ENCODE results near the gene GALNT15. TPM values are rescaled to one million over a fixed set of nuclear protein-coding genes. Genes with fewer than 3 reads are reported as not detected.

The GALNT15 gene
- polyA plus RNA-seq, 1 of the 3 experiments (the other 2 are of a cell fraction) = 4.7 TPM

DNA sequence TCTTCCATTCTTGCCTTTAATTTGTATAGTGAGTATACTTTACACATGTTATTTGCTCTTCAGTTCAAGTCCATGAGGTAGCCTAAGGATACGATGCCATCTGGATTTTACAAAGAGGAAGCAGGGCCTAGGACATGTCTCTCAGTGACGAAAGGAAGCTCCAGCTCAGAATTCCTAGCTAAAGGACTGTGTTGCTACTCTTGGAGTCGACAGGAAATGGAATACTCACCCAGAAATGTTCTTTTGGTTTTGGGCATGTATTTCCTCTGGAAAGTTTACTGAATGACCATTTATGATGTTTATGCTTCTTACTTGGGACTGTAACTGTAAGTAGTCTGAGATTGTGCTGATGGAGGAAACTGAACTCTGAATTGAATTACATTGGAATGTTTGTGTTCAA lies 103.0 kb downstream of the GALNT15 start:
- Histone ChIP-seq H2AFZ (ENCODE audit: low read depth) (no peak overlapping the region), H3K4me1 (ENCODE audit: control insufficient read depth in 1 of 2, insufficient read depth in 2 of 2, low read depth in 1 of 2, low read length in 1 of 2) (no peaks in the 10 kb centered on the region), H3K27ac (ENCODE audit: low read depth in 2 of 2, low read length in 1 of 2) (peak overlapping the region in 1 of 2 experiments; percentile 36; a peak in 1 of 4 replicates), H3F3A (replicated peaks; ENCODE audit: insufficient read depth) (peaks cover 3% of the 10 kb centered on the region), H3K27me3 (ENCODE audit: insufficient read depth) (no peaks in the 10 kb centered on the region), H4K20me1 (ENCODE audit: insufficient read depth) (no peaks in the 10 kb centered on the region), H3K36me3 (replicated peaks in 1 of 2; ENCODE audit: control insufficient read depth in 1 of 2, insufficient read depth in 2 of 2, low read length in 1 of 2) (peaks cover 0 to 46% of the 10 kb centered on the region in 2 experiments), H3K4me2 (no peak overlapping the region), H3K79me2 (ENCODE audit: insufficient read depth) (no peaks in the 10 kb centered on the region), H3K9me3 (no peaks in the 10 kb centered on the region), H3K9ac (no peak overlapping the region), H3K4me3 (ENCODE audit: low read depth in 2 of 2, low read length in 1 of 2) (no peak overlapping the region), H3K9me2 (no peaks in the 10 kb centered on the region)
- POLR2A ChIA-PET = interaction anchor here (0.6 kb wide), 1 partner anchor 634 kb away, joined by 3 read pairs; no protein-coding TSS in a partner anchor
- WGBS (ENCODE audit: low lambda C conversion rate) = 92% methylated on average over 3 of the region's 3 CpGs
- CTCF ChIA-PET = interaction anchor here (1.3 to 2.8 kb wide), 2 partner anchors 9 to 13 kb away, joined by 9 to 20 read pairs; no protein-coding TSS in a partner anchor
- DNase-seq = no peak
- TF ChIP-seq, protein P1, sequence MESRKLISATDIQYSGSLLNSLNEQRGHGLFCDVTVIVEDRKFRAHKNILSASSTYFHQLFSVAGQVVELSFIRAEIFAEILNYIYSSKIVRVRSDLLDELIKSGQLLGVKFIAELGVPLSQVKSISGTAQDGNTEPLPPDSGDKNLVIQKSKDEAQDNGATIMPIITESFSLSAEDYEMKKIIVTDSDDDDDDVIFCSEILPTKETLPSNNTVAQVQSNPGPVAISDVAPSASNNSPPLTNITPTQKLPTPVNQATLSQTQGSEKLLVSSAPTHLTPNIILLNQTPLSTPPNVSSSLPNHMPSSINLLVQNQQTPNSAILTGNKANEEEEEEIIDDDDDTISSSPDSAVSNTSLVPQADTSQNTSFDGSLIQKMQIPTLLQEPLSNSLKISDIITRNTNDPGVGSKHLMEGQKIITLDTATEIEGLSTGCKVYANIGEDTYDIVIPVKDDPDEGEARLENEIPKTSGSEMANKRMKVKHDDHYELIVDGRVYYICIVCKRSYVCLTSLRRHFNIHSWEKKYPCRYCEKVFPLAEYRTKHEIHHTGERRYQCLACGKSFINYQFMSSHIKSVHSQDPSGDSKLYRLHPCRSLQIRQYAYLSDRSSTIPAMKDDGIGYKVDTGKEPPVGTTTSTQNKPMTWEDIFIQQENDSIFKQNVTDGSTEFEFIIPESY (IDR thresholded peaks at IDR 0.05; ENCODE audit: borderline replicate concordance, low read depth) = no peak
- no peak for TF ChIP-seq POLR2AphosphoS5 (IDR thresholded peaks at IDR 0.05; ENCODE audit: low read depth, low read length)
- TF ChIP-seq GABPA (IDR thresholded peaks at IDR 0.05; ENCODE audit: low read depth) = no peak
- TF ChIP-seq RAD21 (IDR thresholded peaks at IDR 0.05; ENCODE audit: low read length) = no peak
- TF ChIP-seq TAF1 (IDR thresholded peaks at IDR 0.05; ENCODE audit: borderline replicate concordance, low read depth, low read length) = no peak
- no peak for TF ChIP-seq GATA2 (CRISPR knock-in tag; IDR thresholded peaks at IDR 0.05)
- TF ChIP-seq TEAD4 (IDR thresholded peaks at IDR 0.05; ENCODE audit: borderline replicate concordance, insufficient read depth) = no peak
- TF ChIP-seq FOXJ3 (CRISPR knock-in tag; IDR thresholded peaks at IDR 0.05) = no peak
- no peak for TF ChIP-seq ELF1 (IDR thresholded peaks at IDR 0.05)
- TF ChIP-seq FOSL2 (IDR thresholded peaks at IDR 0.05; ENCODE audit: borderline replicate concordance, low read depth) = no peak
- no peak for TF ChIP-seq CHD2 (IDR thresholded peaks at IDR 0.05; ENCODE audit: low read length, partially characterized antibody)
- TF ChIP-seq NRF1 (IDR thresholded peaks at IDR 0.05; ENCODE audit: low read depth, low read length) = no peak
- TF ChIP-seq EZH2phosphoT487 (IDR thresholded peaks at IDR 0.05; ENCODE audit: borderline replicate concordance, low read depth) = no peak
- TF ChIP-seq MEF2A (IDR thresholded peaks at IDR 0.05; ENCODE audit: borderline replicate concordance, low read depth) = no peak
- no peak for TF ChIP-seq FOXM1 (IDR thresholded peaks at IDR 0.05; ENCODE audit: low read depth)
- TF ChIP-seq USF1 (IDR thresholded peaks at IDR 0.05; ENCODE audit: borderline replicate concordance, low read depth) = no peak
- no peak for TF ChIP-seq SMC3 (IDR thresholded peaks at IDR 0.05; ENCODE audit: low read depth, low read length)
